ENCODE results near the gene DCST2. TPM values are rescaled to one million over a fixed set of nuclear protein-coding genes. Genes with fewer than 3 reads are reported as not detected.

The DCST2 gene
- total RNA-seq, 2 donors from 2014 or later, result 0.33 to 1.8 TPM

- peaks cover 23% of the 10 kb centered on the region for H3K4me1 ChIP-seq
- intact Hi-C loops (cut with DNase I), result no loop called here
- TF ChIP-seq CTCF (IDR thresholded peaks at IDR 0.05), result no peak
- no peak for TF ChIP-seq POLR2A (IDR thresholded peaks at IDR 0.05)
- ATAC-seq (no peak), DNase-seq (no peak)
- no peak overlapping the region for H3K4me3 ChIP-seq
- H3K27ac ChIP-seq, result peak overlapping the region in 1 of 4 donors; percentile 13
- H3K27me3 ChIP-seq, result no peaks in the 10 kb centered on the region
- 40 to 72% methylated on average over 1 of the region's 1 CpG for WGBS, 2 donors
- H3K9me3 ChIP-seq, result no peaks in the 10 kb centered on the region
- no peaks in the 10 kb centered on the region for H3K36me3 ChIP-seq (replicated peaks in 1 of 2; ENCODE audit: insufficient read depth in 1 of 2, low read depth in 2 of 2)
These were observed 39.4 kb downstream of the DCST2 start for GRCh38 chr1:154994269-154994587.

DNA sequence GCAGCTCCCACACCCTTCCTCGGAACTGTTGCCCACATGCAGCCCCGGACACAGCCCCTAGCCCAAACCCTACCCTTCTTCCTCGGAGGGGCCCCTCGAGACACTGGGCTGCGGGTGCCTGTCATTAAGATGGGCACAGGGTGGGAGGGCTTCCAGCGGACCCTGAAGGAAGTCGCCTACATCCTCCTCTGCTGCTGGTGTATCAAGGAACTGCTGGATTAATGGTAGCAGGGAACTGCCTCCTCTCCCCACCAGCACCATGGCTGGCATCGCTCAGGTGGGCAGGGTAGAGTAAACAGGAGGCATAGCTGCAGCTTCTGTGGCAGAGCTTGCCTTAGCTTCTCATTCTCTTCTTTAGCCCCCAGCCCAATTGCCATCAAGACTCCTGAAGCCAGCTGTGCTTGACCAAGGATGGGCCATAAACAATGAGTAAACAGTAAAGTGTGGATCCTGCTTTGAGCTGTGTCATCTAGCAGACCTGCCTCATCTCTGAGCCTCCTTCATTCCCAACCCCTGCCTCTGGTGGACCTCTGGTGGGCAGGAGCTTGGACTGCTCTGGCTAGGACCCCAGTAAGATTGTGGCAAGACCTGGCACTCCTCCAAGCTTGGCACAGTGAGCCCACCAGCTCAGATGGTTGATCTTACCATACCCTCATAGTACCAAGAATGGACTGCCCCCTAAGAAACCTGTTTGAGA lies 39.9 kb downstream of the DCST2 start, which contains the start of gene LENEP:
LENEP (plus strand) TSS at position 15 of the 697 bp plus-strand sequence; CDS start at position 37, 22 bp downstream.
- Histone ChIP-seq H3K27me3 (no peaks in the 10 kb centered on the region), H3K9me3 (no peaks in the 10 kb centered on the region), H3K4me3 (no peak within 1 kb of the TSS), H3K27ac (peak within 1 kb of the TSS in 1 of 4 donors; percentile 13), H3K36me3 (replicated peaks in 1 of 2; ENCODE audit: insufficient read depth in 1 of 2, low read depth in 2 of 2) (no peaks in the 10 kb centered on the region), H3K4me1 (peaks cover 18% of the 10 kb centered on the region)
- no peak for DNase-seq
- intact Hi-C loops (cut with DNase I), result no loop called here
- no peak for ATAC-seq
- no peak for TF ChIP-seq POLR2A (IDR thresholded peaks at IDR 0.05)
- TF ChIP-seq CTCF (IDR thresholded peaks at IDR 0.05), result no peak
- WGBS, 2 donors, result 79% methylated on average over 8 of the region's 8 CpGs; no CpG with 5 or more reads in 1 of the 2 donors

- no peaks in the 10 kb centered on the region for H3K9me3 ChIP-seq
- WGBS, 2 donors, result 73 to 78% methylated on average over 14 of the region's 14 CpGs
- ATAC-seq, result no peak
- no peak for TF ChIP-seq POLR2A (IDR thresholded peaks at IDR 0.05)
- peak in 1 of 7 experiments; percentile 20 for TF ChIP-seq CTCF (IDR thresholded peaks at IDR 0.05)
- no peaks in the 10 kb centered on the region for H3K27me3 ChIP-seq
- H3K4me3 ChIP-seq, result no peak overlapping the region
- intact Hi-C loops (cut with DNase I), result no loop called here
- H3K4me1 ChIP-seq, result peaks cover 17% of the 10 kb centered on the region
- no peak overlapping the region for H3K27ac ChIP-seq
- DNase-seq, result peak in 2 of 4 donors; percentile 13 to 24
- H3K36me3 ChIP-seq (replicated peaks in 1 of 2; ENCODE audit: insufficient read depth in 1 of 2, low read depth in 2 of 2), result no peaks in the 10 kb centered on the region
These were observed 40.6 kb downstream of the DCST2 start for GRCh38 chr1:154992721-154993571.

- Histone ChIP-seq H3K4me3 (no peak overlapping the region), H3K27me3 (no peaks in the 10 kb centered on the region), H3K27ac (no peak overlapping the region), H3K36me3 (replicated peaks in 1 of 2; ENCODE audit: insufficient read depth in 1 of 2, low read depth in 2 of 2) (no peaks in the 10 kb centered on the region), H3K4me1 (peaks cover 11% of the 10 kb centered on the region), H3K9me3 (no peaks in the 10 kb centered on the region)
- ATAC-seq (no peak), DNase-seq (no peak)
- 92 to 97% methylated on average over 8 of the region's 8 CpGs for WGBS, 2 donors
- intact Hi-C loops (cut with DNase I), result no loop called here
- TF ChIP-seq POLR2A (IDR thresholded peaks at IDR 0.05) (no peak), CTCF (IDR thresholded peaks at IDR 0.05) (no peak)
These were observed 43.3 kb downstream of the DCST2 start for GRCh38 chr1:154990276-154990675.

Measured in body of pancreas (tissue), 4 donors.